Gastrocnemius medialis (tissue), 4 donors: Measurements from ENCODE around the gene SCRG1. TPM values are rescaled to one million over a fixed set of nuclear protein-coding genes. Genes with fewer than 3 reads are reported as not detected.

ENCODE experiments used
- ATAC-seq, 2 donors: fragments of 150-250 bp; one replicate each; pipeline ENCODE4 v1.9.1; 2016
- DNase-seq, 2 donors: peaks; one replicate each; pipeline ENCODE4 v3.0.0-alpha.2; 2019
- H3K27ac ChIP-seq, 4 donors: fragments of 200-600 bp; sonication (generic); 1 replicate in 1 of 4; 2 replicates in 3 of 4; pipeline ENCODE4 v1.5.1; 2016 to 2018; ENCODE audit warnings: mild to moderate bottlenecking in 2 of 4, moderate library complexity in 1 of 4
- H3K27me3 ChIP-seq, 3 donors: fragments of 200-600 bp; sonication (generic) in 2 of 3; 1 replicate in 1 of 3; 2 replicates in 2 of 3; pipeline versions ENCODE4 v1.5.1 to v1.6.0; 2016 to 2019; ENCODE audit warnings: mild to moderate bottlenecking in 1 of 3, moderate library complexity in 1 of 3
- H3K36me3 ChIP-seq, 2 donors: fragments of 200-600 bp; sonication (generic) in 1 of 2; one replicate each; pipeline ENCODE4 v1.5.1; 2017 to 2018
- H3K4me1 ChIP-seq, 2 donors: fragments of 200-600 bp; sonication (generic) in 1 of 2; one replicate each; pipeline ENCODE4 v1.5.1; 2016 to 2017; ENCODE audit warnings: mild to moderate bottlenecking in 2 of 2
- H3K4me3 ChIP-seq, 4 donors: fragments of 200-600 bp; sonication (generic) in 3 of 4; 1 replicate in 1 of 4; 2 replicates in 3 of 4; pipeline ENCODE4 v1.5.1; 2016 to 2019; ENCODE audit warnings: mild to moderate bottlenecking in 2 of 4
- H3K9me3 ChIP-seq, 3 donors: fragments of 200-600 bp; sonication (generic) in 2 of 3; 1 replicate in 1 of 3; 2 replicates in 2 of 3; pipeline ENCODE4 v1.5.1; 2016 to 2019
- CTCF ChIP-seq, 5 experiments: fragments of 450-650 bp in 3 of 5; fragments of 200-600 bp in 2 of 5; sonication (generic) in 2 of 5; IDR thresholded peaks in 4 of 5; conservative IDR thresholded peaks in 1 of 5; 1 replicate in 4 of 5; 2 replicates in 1 of 5; pipeline ENCODE4 v1.5.1; 2016 to 2019; ENCODE audit warnings: antibody characterized with exemption in 5 of 5, mild to moderate bottlenecking in 3 of 5, moderate library complexity in 3 of 5
- POLR2A ChIP-seq, 2 donors: fragments of 450-650 bp; IDR thresholded peaks; one replicate each; pipeline ENCODE4 v1.6.1; 2017; ENCODE audit warnings: antibody characterized with exemption in 2 of 2, mild to moderate bottlenecking in 2 of 2, moderate library complexity in 2 of 2
- in situ Hi-C, 4 donors: fragments of 200-750 bp; cut with MboI; loops; one replicate each; pipeline versions ENCODE4 v1.15.0 to v1.8.0; 2017; ENCODE audit warnings: low sequenced_read_pairs in 4 of 4
- intact Hi-C: fragments of 100-400 bp; cut with DNase I; formaldehyde crosslinking; loops from one replicate; pipeline ENCODE4 v1.15.1; 2023; ENCODE audit warnings: low total_unique reads
- total RNA-seq, 4 donors: library from RNA; depleted of rRNA; stranded (reverse); fragments of >200 nt; gene quantifications; one replicate each; pipeline versions ENCODE4 v1.1.0 to v1.2.3, GENCODE V29; 2016

Gene SCRG1
- total RNA-seq, 4 donors from 2014 or later, result not detected

- no peak for TF ChIP-seq CTCF (IDR thresholded peaks at IDR 0.05 in 4 of 5, conservative IDR thresholded peaks at IDR 0.05 in 1 of 5)
- TF ChIP-seq POLR2A (IDR thresholded peaks at IDR 0.05), result no peak
- no peak for DNase-seq
These were observed 26.2 kb upstream of the SCRG1 start for GRCh38 chr4:173424899-173425805.

GRCh38 chr4:173420801-173421200, 21.9 kb upstream of the SCRG1 start:
- in situ Hi-C loops, result loop anchor here in 3 of 4 donors (5.0 to 25.0 kb wide), 2 partner anchors 72 to 408 kb away; no protein-coding TSS in a partner anchor
- intact Hi-C loops, result loop anchor here (2.0 kb wide), 1 partner anchor 74 kb away; no protein-coding TSS in a partner anchor

More at GRCh38 chr4:173424899-173425805, 26.2 kb upstream of the SCRG1 start:
- Histone ChIP-seq H3K4me3 (no peak overlapping the region), H3K9me3 (no peaks in the 10 kb centered on the region), H3K27ac (no peak overlapping the region), H3K27me3 (no peaks in the 10 kb centered on the region), H3K36me3 (no peaks in the 10 kb centered on the region), H3K4me1 (no peaks in the 10 kb centered on the region)
- in situ Hi-C loops (loop anchor here in 3 of 4 donors (5.0 to 25.0 kb wide), 2 partner anchors 67 to 413 kb away; no protein-coding TSS in a partner anchor), intact Hi-C loops (no loop called here)
- no peak for ATAC-seq

GRCh38 chr4:173420324-173420752, 21.4 kb upstream of the SCRG1 start:
- no peak for ATAC-seq
- intact Hi-C loops (loop anchor here (2.0 kb wide), 1 partner anchor 74 kb away; no protein-coding TSS in a partner anchor), in situ Hi-C loops (loop anchor here in 3 of 4 donors (5.0 to 25.0 kb wide), 2 partner anchors 72 to 408 kb away; no protein-coding TSS in a partner anchor)
- Histone ChIP-seq H3K9me3 (no peaks in the 10 kb centered on the region), H3K4me3 (no peak overlapping the region), H3K27me3 (no peaks in the 10 kb centered on the region), H3K36me3 (no peaks in the 10 kb centered on the region), H3K4me1 (no peaks in the 10 kb centered on the region), H3K27ac (no peak overlapping the region)
- DNase-seq, result no peak
- TF ChIP-seq POLR2A (IDR thresholded peaks at IDR 0.05) (no peak), CTCF (IDR thresholded peaks at IDR 0.05 in 4 of 5, conservative IDR thresholded peaks at IDR 0.05 in 1 of 5) (peak in 1 of 5 experiments; percentile 40)

More at GRCh38 chr4:173420801-173421200, 21.9 kb upstream of the SCRG1 start:
- Histone ChIP-seq H3K36me3 (no peaks in the 10 kb centered on the region), H3K4me1 (no peaks in the 10 kb centered on the region), H3K27ac (no peak overlapping the region), H3K4me3 (no peak overlapping the region), H3K27me3 (no peaks in the 10 kb centered on the region), H3K9me3 (no peaks in the 10 kb centered on the region)
- DNase-seq, result no peak
- no peak for ATAC-seq
- TF ChIP-seq CTCF (IDR thresholded peaks at IDR 0.05 in 4 of 5, conservative IDR thresholded peaks at IDR 0.05 in 1 of 5) (no peak), POLR2A (IDR thresholded peaks at IDR 0.05) (no peak)

GRCh38 chr4:173418639-173419038, 19.7 kb upstream of the SCRG1 start:
- H3K27ac ChIP-seq, result no peak overlapping the region
- no peak overlapping the region for H3K4me3 ChIP-seq
- no peak for TF ChIP-seq CTCF (IDR thresholded peaks at IDR 0.05 in 4 of 5, conservative IDR thresholded peaks at IDR 0.05 in 1 of 5)
- no peak for TF ChIP-seq POLR2A (IDR thresholded peaks at IDR 0.05)
- intact Hi-C loops (loop anchor here (5.0 kb wide), 1 partner anchor 406 kb away; no protein-coding TSS in a partner anchor), in situ Hi-C loops (loop anchor here (5.0 to 25.0 kb wide), 4 partner anchors 101 to 406 kb away; no protein-coding TSS in a partner anchor)
- no peaks in the 10 kb centered on the region for H3K4me1 ChIP-seq
- no peaks in the 10 kb centered on the region for H3K27me3 ChIP-seq
- no peaks in the 10 kb centered on the region for H3K9me3 ChIP-seq
- DNase-seq, result no peak
- ATAC-seq, result no peak
- H3K36me3 ChIP-seq, result no peaks in the 10 kb centered on the region
